Endothelial cell of umbilical vein (primary cell): ENCODE results near the gene TPCN2.
A peak's percentile ranks its signal among the peaks of the same experiment; 100 is the strongest.

Experiments used
- EZH2 ChIP-seq: IDR thresholded peaks from 2 replicates; pipeline ENCODE4 v1.6.1; 2012; ENCODE audit warnings: borderline replicate concordance, low read depth, mild to moderate bottlenecking, moderate library complexity, low read length, inconsistent platforms; ENCODE audit not compliant: severe bottlenecking
- FOS ChIP-seq: IDR thresholded peaks from 2 replicates; pipeline ENCODE4 v1.6.1; 2011; ENCODE audit warnings: mild to moderate bottlenecking, low read length, moderate library complexity, borderline replicate concordance; ENCODE audit not compliant: insufficient read depth
- GATA2 ChIP-seq: IDR thresholded peaks from 2 replicates; pipeline ENCODE4 v1.7.0; 2011; ENCODE audit warnings: low read depth, mild to moderate bottlenecking, moderate library complexity, mixed read lengths, low read length; ENCODE audit not compliant: insufficient read length, insufficient read depth
- JUN ChIP-seq: IDR thresholded peaks from 2 replicates; pipeline ENCODE4 v1.6.1; 2011; ENCODE audit warnings: borderline replicate concordance, low read depth; ENCODE audit not compliant: insufficient read length, insufficient read depth
- MAX ChIP-seq: IDR thresholded peaks from 2 replicates; pipeline ENCODE4 v1.6.1; 2011; ENCODE audit not compliant: insufficient read depth, insufficient read length
- MYC ChIP-seq: IDR thresholded peaks from one replicate; pipeline ENCODE4 v1.6.1; 2011; ENCODE audit warnings: mild to moderate bottlenecking, low read depth, low read length
- POLR2A ChIP-seq: IDR thresholded peaks from 2 replicates; pipeline ENCODE4 v1.6.1; 2012; ENCODE audit warnings: low read depth, mild to moderate bottlenecking, control low read depth, low read length
- POLR2AphosphoS5 ChIP-seq: IDR thresholded peaks from 2 replicates; pipeline ENCODE4 v1.6.1; 2012; ENCODE audit warnings: low read depth, mild to moderate bottlenecking, control low read depth, low read length, moderate library complexity; ENCODE audit not compliant: insufficient read depth
- TF ChIP-seq, protein P1 (sequence below), 2 donors: IDR thresholded peaks; 1 replicate in 1 of 2; 2 replicates in 1 of 2; pipeline ENCODE4 v1.5.1; 2011; ENCODE audit warnings: low read length in 2 of 2, mild to moderate bottlenecking in 2 of 2, moderate library complexity in 2 of 2, control low read depth in 1 of 2, inconsistent platforms in 1 of 2, low read depth in 1 of 2; ENCODE audit not compliant: insufficient read depth in 1 of 2; ENCODE audit errors: extremely low read depth in 1 of 2

DNA sequence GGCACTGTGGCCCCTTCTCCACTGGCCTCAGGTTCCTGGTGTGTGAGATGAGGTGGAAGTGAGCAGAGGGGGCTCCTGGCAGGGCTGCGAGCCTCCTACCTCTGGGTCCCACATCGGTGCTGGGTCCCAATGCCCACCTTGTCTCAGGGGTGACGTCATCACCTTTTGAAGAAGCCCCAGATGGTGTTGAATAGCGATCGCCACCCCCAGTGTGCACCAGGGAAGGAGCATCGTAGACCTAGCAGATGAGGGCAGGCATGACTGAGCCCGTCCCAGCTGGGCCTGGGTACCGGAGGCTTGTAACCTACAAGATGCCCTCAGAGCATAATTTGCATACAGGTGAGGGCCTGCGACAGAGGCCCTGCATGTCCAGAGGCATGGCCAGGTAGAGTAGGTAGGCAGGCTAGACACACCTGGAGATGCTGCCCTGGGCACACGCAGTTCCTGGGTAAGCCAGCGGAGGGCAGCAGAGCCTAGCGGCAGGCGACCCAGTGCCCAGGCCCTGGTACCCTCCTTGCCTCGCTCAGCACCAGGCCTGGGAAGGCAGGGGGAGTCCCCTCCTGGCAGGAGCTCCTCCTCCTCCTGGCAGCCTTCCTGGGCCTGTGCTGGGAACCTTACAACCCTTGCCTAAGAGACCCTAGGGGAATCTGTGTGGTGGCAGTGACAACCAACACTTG, 52.5 kb downstream of the TPCN2 start:
- no peak for TF ChIP-seq GATA2
- TF ChIP-seq POLR2A, result peak; percentile 37
- TF ChIP-seq, protein P1, sequence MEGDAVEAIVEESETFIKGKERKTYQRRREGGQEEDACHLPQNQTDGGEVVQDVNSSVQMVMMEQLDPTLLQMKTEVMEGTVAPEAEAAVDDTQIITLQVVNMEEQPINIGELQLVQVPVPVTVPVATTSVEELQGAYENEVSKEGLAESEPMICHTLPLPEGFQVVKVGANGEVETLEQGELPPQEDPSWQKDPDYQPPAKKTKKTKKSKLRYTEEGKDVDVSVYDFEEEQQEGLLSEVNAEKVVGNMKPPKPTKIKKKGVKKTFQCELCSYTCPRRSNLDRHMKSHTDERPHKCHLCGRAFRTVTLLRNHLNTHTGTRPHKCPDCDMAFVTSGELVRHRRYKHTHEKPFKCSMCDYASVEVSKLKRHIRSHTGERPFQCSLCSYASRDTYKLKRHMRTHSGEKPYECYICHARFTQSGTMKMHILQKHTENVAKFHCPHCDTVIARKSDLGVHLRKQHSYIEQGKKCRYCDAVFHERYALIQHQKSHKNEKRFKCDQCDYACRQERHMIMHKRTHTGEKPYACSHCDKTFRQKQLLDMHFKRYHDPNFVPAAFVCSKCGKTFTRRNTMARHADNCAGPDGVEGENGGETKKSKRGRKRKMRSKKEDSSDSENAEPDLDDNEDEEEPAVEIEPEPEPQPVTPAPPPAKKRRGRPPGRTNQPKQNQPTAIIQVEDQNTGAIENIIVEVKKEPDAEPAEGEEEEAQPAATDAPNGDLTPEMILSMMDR (IDR thresholded peaks at IDR 0.05; ENCODE audit: extremely low read depth in 1 of 2, insufficient read depth in 1 of 2, low read depth in 1 of 2, low read length in 2 of 2), result peak; percentile 98 to 99
- TF ChIP-seq EZH2, result no peak
- TF ChIP-seq POLR2AphosphoS5, result peak; percentile 19
- no peak for TF ChIP-seq MYC
- TF ChIP-seq FOS, result no peak
- TF ChIP-seq JUN, result peak; percentile 24
- TF ChIP-seq MAX, result no peak
